K562 (cell line): Measurements from ENCODE around the gene KNOP1. TPM values are rescaled to one million over a fixed set of nuclear protein-coding genes. Genes with fewer than 3 reads are reported as not detected.

Experiments
- ATAC-seq: fragments of 200-7000 bp; cut with Tn5 transposase; 3 replicates; pipeline ENCODE4 v1.9.1; 2020; ENCODE audit warnings: moderate library complexity
- BruUV-seq: library from RNA; stranded (reverse); fragments of 400-500 nt; replicated peaks from 2 replicates; lab custom pipeline; 2021; lab: Mats Ljungman, UMichigan
- CTCF ChIA-PET: fragments of 300-600 bp; formaldehyde crosslinking; extraction: SDS; loops from one replicate; lab custom pipeline; 2021; ENCODE audit warnings: low intra/inter-chr PET ratio; lab: Yijun Ruan, JAX
- POLR2A ChIA-PET: fragments of 300-600, 350-650 bp; sonication (Branson Sonifier 250); formaldehyde crosslinking; extraction: SDS; loops from one replicate; lab custom pipeline; 2021; ENCODE audit warnings: antibody characterized with exemption, inconsistent platforms; lab: Yijun Ruan, JAX
- DNase-seq, 4 experiments: peaks; one replicate each; pipeline versions ENCODE4 v3.0.0 to v3.0.0-alpha.2; 2011 to 2018; ENCODE audit warnings: low spot score in 3 of 4, mixed read lengths in 3 of 4; ENCODE audit errors: extremely low read depth in 1 of 4
- FAIRE-seq: peaks from 2 replicates; lab custom pipeline; 2011; peaks lifted over from hg19 to GRCh38; lab: Jason Lieb, UNC
- H2AFZ ChIP-seq: 2 replicates; pipeline ENCODE4 v1.6.0; 2011; ENCODE audit warnings: low read depth, low read length, control low read depth, inconsistent platforms
- H3K27ac ChIP-seq: fragments of 200-600 bp; 3 replicates; pipeline ENCODE4 v1.8.0; 2011; ENCODE audit warnings: low read depth, mild to moderate bottlenecking, control low read depth, inconsistent platforms, low read length, moderate library complexity, mixed read lengths; ENCODE audit errors: extremely low read depth
- H3K27me3 ChIP-seq, 2 experiments: fragments of 300-600 bp in 1 of 2; 2 replicates in 1 of 2; 3 replicates in 1 of 2; pipeline versions ENCODE4 v1.6.0 to v1.8.0; 2011; ENCODE audit warnings: inconsistent platforms in 2 of 2, low read length in 2 of 2, mild to moderate bottlenecking in 1 of 2, mixed read lengths in 1 of 2, moderate library complexity in 1 of 2; ENCODE audit not compliant: control insufficient read depth in 2 of 2, insufficient read depth in 2 of 2
- H3K36me3 ChIP-seq: fragments of 300-600 bp; 3 replicates; pipeline ENCODE4 v1.8.0; 2011; ENCODE audit warnings: mild to moderate bottlenecking, low read length, inconsistent platforms; ENCODE audit not compliant: control insufficient read depth, insufficient read depth
- H3K4me1 ChIP-seq, 2 experiments: fragments of 200-600 bp in 1 of 2; replicated peaks in 1 of 2; 2 replicates in 1 of 2; 3 replicates in 1 of 2; pipeline versions ENCODE4 v1.5.1 to v1.8.0; 2011; ENCODE audit warnings: inconsistent platforms in 2 of 2, low read length in 2 of 2, mild to moderate bottlenecking in 1 of 2, mixed read lengths in 1 of 2, moderate library complexity in 1 of 2; ENCODE audit not compliant: control insufficient read depth in 2 of 2, insufficient read depth in 2 of 2
- H3K4me2 ChIP-seq: 2 replicates; pipeline ENCODE4 v1.6.1; 2011; ENCODE audit warnings: low read length, control low read depth, inconsistent platforms, mixed read lengths; ENCODE audit not compliant: insufficient read depth
- H3K4me3 ChIP-seq: fragments of 200-600 bp; sonication (generic), shearing (Covaris generic); 2 replicates; pipeline ENCODE4 v1.5.1; 2016; ENCODE audit warnings: control low read depth, inconsistent platforms
- H3K79me2 ChIP-seq: fragments of 200-600 bp; 3 replicates; pipeline ENCODE4 v1.8.0; 2011; ENCODE audit warnings: low read length, inconsistent platforms; ENCODE audit not compliant: control insufficient read depth, insufficient read depth
- H3K9ac ChIP-seq, 2 experiments: 2 replicates each; pipeline versions ENCODE4 v1.6.0 to v1.6.1; 2011; ENCODE audit warnings: low read depth in 2 of 2, low read length in 2 of 2, control low read depth in 1 of 2, inconsistent platforms in 1 of 2, mild to moderate bottlenecking in 1 of 2, mixed read lengths in 1 of 2; ENCODE audit not compliant: insufficient read depth in 1 of 2
- H3K9me1 ChIP-seq: one replicate; pipeline ENCODE4 v1.6.0; 2011; ENCODE audit warnings: inconsistent platforms, mild to moderate bottlenecking, low read length, moderate library complexity; ENCODE audit not compliant: control insufficient read depth, insufficient read depth
- H3K9me3 ChIP-seq: replicated peaks from 2 replicates; pipeline ENCODE4 v1.5.1; 2011; ENCODE audit warnings: low read depth, low read length, inconsistent platforms; ENCODE audit not compliant: control insufficient read depth, insufficient read depth
- H4K20me1 ChIP-seq: replicated peaks from 2 replicates; pipeline ENCODE4 v1.6.1; 2011; ENCODE audit warnings: low read length, inconsistent platforms, mixed read lengths; ENCODE audit not compliant: control insufficient read depth, insufficient read depth
- CHD1 ChIP-seq: fragments of 200-600 bp; sonication (generic); IDR thresholded peaks from one replicate; pipeline ENCODE4 v1.6.1; 2012; ENCODE audit warnings: mild to moderate bottlenecking, moderate library complexity, low read length, inconsistent platforms
- NFE2L1 ChIP-seq: fragments of 450-650 bp; IDR thresholded peaks from 2 replicates; pipeline ENCODE4 v1.6.1; 2016; ENCODE audit warnings: missing genetic modification characterization, low read depth, mild to moderate bottlenecking, missing compliant biosample characterization, moderate library complexity, borderline replicate concordance
- NONO ChIP-seq, 2 experiments: fragments of 200-400 bp in 1 of 2; fragments of 450-650 bp in 1 of 2; formaldehyde crosslinking in 1 of 2; IDR thresholded peaks; 2 replicates each; pipeline ENCODE4 v1.6.1; 2017; ENCODE audit warnings: low read depth in 2 of 2, mild to moderate bottlenecking in 2 of 2, moderate library complexity in 2 of 2, low read length in 1 of 2
- TAF1 ChIP-seq: IDR thresholded peaks from 2 replicates; pipeline ENCODE4 v1.6.1; 2011; ENCODE audit warnings: mild to moderate bottlenecking, low read length, moderate library complexity; ENCODE audit not compliant: insufficient read depth, control insufficient read depth, severe bottlenecking; ENCODE audit errors: extremely low read depth
- TCF7 ChIP-seq: sonication (generic); IDR thresholded peaks from 2 replicates; pipeline ENCODE4 v1.6.1; 2016; ENCODE audit warnings: antibody characterized with exemption, borderline replicate concordance
- ZNF232 ChIP-seq: sonication (generic); formaldehyde crosslinking; IDR thresholded peaks from 2 replicates; pipeline ENCODE4 v1.8.0; 2022; ENCODE audit warnings: mild to moderate bottlenecking, missing genetic modification reagents
- ZNF354B ChIP-seq: fragments of 250-450 bp; sonication (Bioruptor Pico); IDR thresholded peaks from 2 replicates; pipeline ENCODE4 v1.4.0; 2020
- ZNF586 ChIP-seq: fragments of 450-650 bp; formaldehyde crosslinking; conservative IDR thresholded peaks from 2 replicates; pipeline ENCODE4 v1.4.0; 2020; ENCODE audit warnings: mild to moderate bottlenecking, moderate library complexity
- WGBS: fragments of 100-300 bp; shearing (Covaris generic); methylation state at CpG from one replicate; pipeline ENCODE4 v1.1.6; 2016; ENCODE audit warnings: low coverage, mixed read lengths; ENCODE audit not compliant: insufficient coverage; ENCODE audit errors: missing lambda C conversion rate; 5-methylcytosine and 5-hydroxymethylcytosine counted together
- in situ Hi-C: fragments of 300-500 bp; cut with MboI; formaldehyde crosslinking; loops from 4 replicates; pipeline ENCODE4 v1.15.0; 2018; ENCODE audit warnings: inconsistent platforms, mixed read lengths
- intact Hi-C: fragments of 100-400 bp; cut with micrococcal nuclease; formaldehyde crosslinking; loops from 2 replicates; pipeline ENCODE4 v1.14.2; 2022
- polyA plus RNA-seq, 8 experiments: library from polyadenylated mRNA; depleted of rRNA in 4 of 8; stranded (reverse) in 5 of 8; unstranded in 3 of 8; fragments of >200 nt; fragmentation: Nextera tagmentation in 2 of 8; fragmentation: Illumina TruSeq in 1 of 8; extraction: Ambion mirVana in 2 of 8; extraction: Trizol in 1 of 8; gene quantifications; 2 replicates each; pipeline versions ENCODE4 v1.2.1 to v1.2.3, GENCODE V29; 2011 to 2014; ENCODE audit warnings: inconsistent platforms in 1 of 8, missing spikeins in 1 of 8
- total RNA-seq, 7 experiments: library from RNA; depleted of rRNA in 6 of 7; stranded (reverse); fragments of >200 nt in 6 of 7; fragmentation: Illumina TruSeq in 2 of 7; extraction: Trizol in 2 of 7; gene quantifications; 2 replicates each; pipeline versions ENCODE4 v1.2.1 to v1.2.3, GENCODE V29; 2011 to 2021; ENCODE audit warnings: low replicate concordance in 1 of 7
- TF ChIP-seq, protein P1 (sequence below): sonication (generic); formaldehyde crosslinking; IDR thresholded peaks from 2 replicates; pipeline ENCODE4 v1.8.1; 2022; ENCODE audit warnings: missing genetic modification reagents
- TF ChIP-seq, protein P2 (sequence below): fragments of 450-650 bp; IDR thresholded peaks from 2 replicates; pipeline ENCODE4 v1.6.1; 2018; ENCODE audit not compliant: partially characterized antibody
- TF ChIP-seq, protein P3 (sequence below): sonication (generic); formaldehyde crosslinking; IDR thresholded peaks from 2 replicates; pipeline ENCODE4 v1.9.0; 2022; ENCODE audit warnings: mild to moderate bottlenecking, missing genetic modification reagents
- TF ChIP-seq, protein P4 (sequence below): sonication (generic); formaldehyde crosslinking; IDR thresholded peaks from 2 replicates; pipeline ENCODE4 v1.8.0; 2022; ENCODE audit warnings: missing genetic modification reagents, mild to moderate bottlenecking, borderline replicate concordance
- TF ChIP-seq, protein P5 (sequence below): fragments of 250-450 bp; sonication (Bioruptor Pico); IDR thresholded peaks from 2 replicates; pipeline ENCODE4 v1.4.0; 2020; ENCODE audit warnings: mild to moderate bottlenecking

The KNOP1 gene
- total and polyA plus RNA-seq, 9 of the 15 experiments (the other 6 are each of a cell fraction or from before 2014, with no cell fraction given), result 22.4 to 57.6 (median 39.3) TPM

DNA sequence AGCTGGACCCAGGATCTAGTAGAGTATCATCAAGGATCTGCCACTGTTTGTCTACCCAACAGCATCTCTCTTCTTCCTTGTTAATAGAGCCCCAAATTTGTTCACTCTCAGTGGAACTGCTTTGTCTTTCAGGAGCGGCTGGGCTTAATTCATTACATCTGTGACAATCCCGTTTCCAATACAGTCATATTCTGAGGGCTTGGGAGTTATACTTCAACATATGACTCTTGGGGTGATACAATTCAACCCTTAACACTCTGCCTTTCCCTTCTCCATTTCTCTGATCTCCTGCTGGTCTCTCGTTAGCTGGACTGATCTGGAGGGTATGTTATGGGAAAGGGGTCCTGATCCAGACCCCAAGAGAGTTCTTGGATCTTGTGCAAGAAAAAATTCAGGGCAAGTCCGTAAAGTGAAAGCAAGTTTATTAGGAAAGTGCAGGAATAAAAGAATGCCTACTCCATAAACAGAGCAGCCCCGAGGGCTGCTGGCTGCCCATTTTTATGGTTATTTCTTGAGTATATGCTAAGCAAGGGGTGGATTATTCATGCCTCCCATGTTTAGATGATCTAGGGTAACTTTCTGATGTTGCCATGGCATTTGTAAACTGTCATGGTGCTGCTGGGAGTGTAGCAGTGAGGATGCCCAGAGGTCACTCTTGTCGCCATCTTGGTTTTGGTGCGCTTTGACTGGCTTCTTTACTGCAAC is 42.5 kb upstream of the KNOP1 start:
- intact Hi-C loops, result no loop called here
- Histone ChIP-seq H3K4me2 (no peak overlapping the region), H3K4me3 (no peak overlapping the region), H3K36me3 (no peaks in the 10 kb centered on the region), H2AFZ (no peak overlapping the region), H3K79me2 (no peaks in the 10 kb centered on the region), H4K20me1 (no peaks in the 10 kb centered on the region), H3K9me1 (no peaks in the 10 kb centered on the region), H3K9ac (no peak overlapping the region), H3K27me3 (no peaks in the 10 kb centered on the region), H3K9me3 (no peaks in the 10 kb centered on the region), H3K27ac (no peak overlapping the region), H3K4me1 (no peaks in the 10 kb centered on the region; a peak in 2 of 5 replicates)
- POLR2A ChIA-PET, result interaction anchor here (1.5 kb wide), 1 partner anchor 11 kb away, joined by 5 read pairs; no protein-coding TSS in a partner anchor
- CTCF ChIA-PET, result no interaction called here
- no TSS peak for BruUV-seq
- ATAC-seq (no peak), DNase-seq (no peak), FAIRE-seq (no peak)
- WGBS, result 34% methylated on average over 7 of the region's 7 CpGs
- in situ Hi-C loops, result no loop called here
- TF ChIP-seq, protein P1, sequence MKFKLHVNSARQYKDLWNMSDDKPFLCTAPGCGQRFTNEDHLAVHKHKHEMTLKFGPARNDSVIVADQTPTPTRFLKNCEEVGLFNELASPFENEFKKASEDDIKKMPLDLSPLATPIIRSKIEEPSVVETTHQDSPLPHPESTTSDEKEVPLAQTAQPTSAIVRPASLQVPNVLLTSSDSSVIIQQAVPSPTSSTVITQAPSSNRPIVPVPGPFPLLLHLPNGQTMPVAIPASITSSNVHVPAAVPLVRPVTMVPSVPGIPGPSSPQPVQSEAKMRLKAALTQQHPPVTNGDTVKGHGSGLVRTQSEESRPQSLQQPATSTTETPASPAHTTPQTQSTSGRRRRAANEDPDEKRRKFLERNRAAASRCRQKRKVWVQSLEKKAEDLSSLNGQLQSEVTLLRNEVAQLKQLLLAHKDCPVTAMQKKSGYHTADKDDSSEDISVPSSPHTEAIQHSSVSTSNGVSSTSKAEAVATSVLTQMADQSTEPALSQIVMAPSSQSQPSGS, result no peak
- no peak for TF ChIP-seq NONO (IDR thresholded peaks at IDR 0.05; ENCODE audit: low read depth in 2 of 2, low read length in 1 of 2)
- TF ChIP-seq CHD1, result no peak
- no peak for TF ChIP-seq TAF1
- TF ChIP-seq TCF7, result no peak
- TF ChIP-seq NFE2L1 (tag), result no peak
- TF ChIP-seq, protein P2, sequence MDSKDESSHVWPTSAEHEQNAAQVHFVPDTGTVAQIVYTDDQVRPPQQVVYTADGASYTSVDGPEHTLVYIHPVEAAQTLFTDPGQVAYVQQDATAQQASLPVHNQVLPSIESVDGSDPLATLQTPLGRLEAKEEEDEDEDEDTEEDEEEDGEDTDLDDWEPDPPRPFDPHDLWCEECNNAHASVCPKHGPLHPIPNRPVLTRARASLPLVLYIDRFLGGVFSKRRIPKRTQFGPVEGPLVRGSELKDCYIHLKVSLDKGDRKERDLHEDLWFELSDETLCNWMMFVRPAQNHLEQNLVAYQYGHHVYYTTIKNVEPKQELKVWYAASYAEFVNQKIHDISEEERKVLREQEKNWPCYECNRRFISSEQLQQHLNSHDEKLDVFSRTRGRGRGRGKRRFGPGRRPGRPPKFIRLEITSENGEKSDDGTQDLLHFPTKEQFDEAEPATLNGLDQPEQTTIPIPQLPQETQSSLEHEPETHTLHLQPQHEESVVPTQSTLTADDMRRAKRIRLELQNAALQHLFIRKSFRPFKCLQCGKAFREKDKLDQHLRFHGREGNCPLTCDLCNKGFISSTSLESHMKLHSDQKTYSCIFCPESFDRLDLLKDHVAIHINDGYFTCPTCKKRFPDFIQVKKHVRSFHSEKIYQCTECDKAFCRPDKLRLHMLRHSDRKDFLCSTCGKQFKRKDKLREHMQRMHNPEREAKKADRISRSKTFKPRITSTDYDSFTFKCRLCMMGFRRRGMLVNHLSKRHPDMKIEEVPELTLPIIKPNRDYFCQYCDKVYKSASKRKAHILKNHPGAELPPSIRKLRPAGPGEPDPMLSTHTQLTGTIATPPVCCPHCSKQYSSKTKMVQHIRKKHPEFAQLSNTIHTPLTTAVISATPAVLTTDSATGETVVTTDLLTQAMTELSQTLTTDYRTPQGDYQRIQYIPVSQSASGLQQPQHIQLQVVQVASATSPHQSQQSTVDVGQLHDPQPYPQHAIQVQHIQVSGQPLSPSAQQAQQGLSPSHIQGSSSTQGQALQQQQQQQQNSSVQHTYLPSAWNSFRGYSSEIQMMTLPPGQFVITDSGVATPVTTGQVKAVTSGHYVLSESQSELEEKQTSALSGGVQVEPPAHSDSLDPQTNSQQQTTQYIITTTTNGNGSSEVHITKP, result no peak
- TF ChIP-seq ZNF586, result no peak
- TF ChIP-seq, protein P3, sequence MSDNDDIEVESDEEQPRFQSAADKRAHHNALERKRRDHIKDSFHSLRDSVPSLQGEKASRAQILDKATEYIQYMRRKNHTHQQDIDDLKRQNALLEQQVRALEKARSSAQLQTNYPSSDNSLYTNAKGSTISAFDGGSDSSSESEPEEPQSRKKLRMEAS (CRISPR knock-in tag), result no peak
- TF ChIP-seq ZNF354B (CRISPR knock-in tag), result no peak
- TF ChIP-seq, protein P4, sequence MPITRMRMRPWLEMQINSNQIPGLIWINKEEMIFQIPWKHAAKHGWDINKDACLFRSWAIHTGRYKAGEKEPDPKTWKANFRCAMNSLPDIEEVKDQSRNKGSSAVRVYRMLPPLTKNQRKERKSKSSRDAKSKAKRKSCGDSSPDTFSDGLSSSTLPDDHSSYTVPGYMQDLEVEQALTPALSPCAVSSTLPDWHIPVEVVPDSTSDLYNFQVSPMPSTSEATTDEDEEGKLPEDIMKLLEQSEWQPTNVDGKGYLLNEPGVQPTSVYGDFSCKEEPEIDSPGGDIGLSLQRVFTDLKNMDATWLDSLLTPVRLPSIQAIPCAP (CRISPR knock-in tag), result no peak
- TF ChIP-seq, protein P5, sequence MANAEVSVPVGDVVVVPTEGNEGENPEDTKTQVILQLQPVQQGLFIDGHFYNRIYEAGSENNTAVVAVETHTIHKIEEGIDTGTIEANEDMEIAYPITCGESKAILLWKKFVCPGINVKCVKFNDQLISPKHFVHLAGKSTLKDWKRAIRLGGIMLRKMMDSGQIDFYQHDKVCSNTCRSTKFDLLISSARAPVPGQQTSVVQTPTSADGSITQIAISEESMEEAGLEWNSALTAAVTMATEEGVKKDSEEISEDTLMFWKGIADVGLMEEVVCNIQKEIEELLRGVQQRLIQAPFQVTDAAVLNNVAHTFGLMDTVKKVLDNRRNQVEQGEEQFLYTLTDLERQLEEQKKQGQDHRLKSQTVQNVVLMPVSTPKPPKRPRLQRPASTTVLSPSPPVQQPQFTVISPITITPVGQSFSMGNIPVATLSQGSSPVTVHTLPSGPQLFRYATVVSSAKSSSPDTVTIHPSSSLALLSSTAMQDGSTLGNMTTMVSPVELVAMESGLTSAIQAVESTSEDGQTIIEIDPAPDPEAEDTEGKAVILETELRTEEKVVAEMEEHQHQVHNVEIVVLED (CRISPR knock-in tag), result no peak
- no peak for TF ChIP-seq ZNF232 (CRISPR knock-in tag)
